K562 (cell line): ENCODE measurements around the gene LTN1. TPM values are rescaled to one million over a fixed set of nuclear protein-coding genes. Genes with fewer than 3 reads are reported as not detected.
A peak's percentile ranks its signal among the peaks of the same experiment; 100 is the strongest.

Experiments
- CHCHD3 ChIP-seq: fragments of 250-450 bp; sonication (Bioruptor Pico); IDR thresholded peaks from 2 replicates; pipeline ENCODE4 v2.1.2; 2022; ENCODE audit warnings: mild to moderate bottlenecking
- ESRRB ChIP-seq: fragments of 250-450 bp; sonication (Bioruptor Pico); IDR thresholded peaks from 2 replicates; pipeline ENCODE4 v1.5.0; 2020; ENCODE audit warnings: mild to moderate bottlenecking, moderate library complexity, borderline replicate concordance
- ETS2 ChIP-seq: IDR thresholded peaks from 2 replicates; pipeline ENCODE4 v1.6.1; 2016; ENCODE audit warnings: borderline replicate concordance, missing genetic modification characterization, mild to moderate bottlenecking, moderate library complexity, missing compliant biosample characterization; ENCODE audit not compliant: poor library complexity, severe bottlenecking
- HOXB6 ChIP-seq: fragments of 250-450 bp; sonication (Bioruptor Pico); IDR thresholded peaks from 2 replicates; pipeline ENCODE4 v1.5.1; 2022; ENCODE audit warnings: mild to moderate bottlenecking, borderline replicate concordance
- JUNB ChIP-seq: fragments of 450-650 bp; formaldehyde crosslinking; conservative IDR thresholded peaks from 2 replicates; pipeline ENCODE4 v1.4.0; 2020; ENCODE audit warnings: mild to moderate bottlenecking
- KLF1 ChIP-seq: fragments of 450-650 bp; IDR thresholded peaks from 2 replicates; pipeline ENCODE4 v1.6.1; 2016; ENCODE audit warnings: missing genetic modification characterization, missing compliant biosample characterization
- KLF6 ChIP-seq: fragments of 250-450 bp; sonication (Bioruptor Pico); IDR thresholded peaks from 2 replicates; pipeline ENCODE4 v1.4.0; 2020; ENCODE audit warnings: mild to moderate bottlenecking, moderate library complexity, borderline replicate concordance
- MAZ ChIP-seq, 2 experiments: fragments of 450-650 bp in 1 of 2; sonication (generic) in 1 of 2; formaldehyde crosslinking; IDR thresholded peaks in 1 of 2; conservative IDR thresholded peaks in 1 of 2; 2 replicates each; pipeline versions ENCODE4 v1.4.0 to v1.5.0; 2020; ENCODE audit warnings: mild to moderate bottlenecking in 1 of 2, missing genetic modification reagents in 1 of 2
- MXI1 ChIP-seq: IDR thresholded peaks from 2 replicates; pipeline ENCODE4 v1.6.1; 2011; ENCODE audit warnings: low read depth, mild to moderate bottlenecking, improper control_type of control experiment, low read length
- NFIC ChIP-seq: fragments of 450-650 bp; IDR thresholded peaks from 2 replicates; pipeline ENCODE4 v1.6.1; 2017; ENCODE audit warnings: mild to moderate bottlenecking, inconsistent platforms
- PRPF4 ChIP-seq: fragments of 200-400 bp; formaldehyde crosslinking; IDR thresholded peaks from one replicate; pipeline ENCODE4 v1.6.1; 2017; ENCODE audit warnings: low read length, low read depth, mild to moderate bottlenecking; ENCODE audit not compliant: insufficient read depth, poor library complexity, severe bottlenecking
- RFX7 ChIP-seq: fragments of 250-450 bp; sonication (Bioruptor Pico); IDR thresholded peaks from 2 replicates; pipeline ENCODE4 v1.5.1; 2021; ENCODE audit warnings: mild to moderate bottlenecking
- ZNF384 ChIP-seq: IDR thresholded peaks from 2 replicates; pipeline ENCODE4 v1.6.1; 2012; ENCODE audit warnings: low read depth, low read length, improper control_type of control experiment
- ZNF589 ChIP-seq: fragments of 200-800 bp; sonication (Bioruptor generic); IDR thresholded peaks from 2 replicates; pipeline ENCODE4 v1.6.1; 2016; ENCODE audit warnings: low read depth, missing genetic modification characterization, missing compliant biosample characterization
- ZSCAN29 ChIP-seq: fragments of 450-650 bp; IDR thresholded peaks from 2 replicates; pipeline ENCODE4 v1.6.1; 2017
- polyA plus RNA-seq, 8 experiments: library from polyadenylated mRNA; depleted of rRNA in 4 of 8; stranded (reverse) in 5 of 8; unstranded in 3 of 8; fragments of >200 nt; fragmentation: Nextera tagmentation in 2 of 8; fragmentation: Illumina TruSeq in 1 of 8; extraction: Ambion mirVana in 2 of 8; extraction: Trizol in 1 of 8; gene quantifications; 2 replicates each; pipeline versions ENCODE4 v1.2.1 to v1.2.3, GENCODE V29; 2011 to 2014; ENCODE audit warnings: inconsistent platforms in 1 of 8, missing spikeins in 1 of 8
- total RNA-seq, 7 experiments: library from RNA; depleted of rRNA in 6 of 7; stranded (reverse); fragments of >200 nt in 6 of 7; fragmentation: Illumina TruSeq in 2 of 7; extraction: Trizol in 2 of 7; gene quantifications; 2 replicates each; pipeline versions ENCODE4 v1.2.1 to v1.2.3, GENCODE V29; 2011 to 2021; ENCODE audit warnings: low replicate concordance in 1 of 7
- TF ChIP-seq, protein P1 (sequence below): fragments of 450-650 bp; IDR thresholded peaks from 2 replicates; pipeline ENCODE4 v1.6.1; 2017; ENCODE audit warnings: antibody characterized with exemption
- TF ChIP-seq, protein P2 (sequence below): fragments of 450-650 bp; IDR thresholded peaks from 2 replicates; pipeline ENCODE4 v1.6.1; 2017; ENCODE audit warnings: antibody characterized with exemption, mild to moderate bottlenecking
- TF ChIP-seq, protein P3 (sequence below): fragments of 250-450 bp; sonication (Bioruptor Pico); IDR thresholded peaks from 2 replicates; pipeline ENCODE4 v1.6.1; 2021; ENCODE audit warnings: mild to moderate bottlenecking
- TF ChIP-seq, protein P4 (sequence below): fragments of 250-450 bp; sonication (Bioruptor Pico); IDR thresholded peaks from 2 replicates; pipeline ENCODE4 v1.8.0; 2022; ENCODE audit warnings: inconsistent platforms, mild to moderate bottlenecking, moderate library complexity, borderline replicate concordance

Gene LTN1
- total and polyA plus RNA-seq, 9 of the 15 experiments (the other 6 are each of a cell fraction or from before 2014, with no cell fraction given), result 15.7 to 49.6 (median 28.7) TPM

DNA sequence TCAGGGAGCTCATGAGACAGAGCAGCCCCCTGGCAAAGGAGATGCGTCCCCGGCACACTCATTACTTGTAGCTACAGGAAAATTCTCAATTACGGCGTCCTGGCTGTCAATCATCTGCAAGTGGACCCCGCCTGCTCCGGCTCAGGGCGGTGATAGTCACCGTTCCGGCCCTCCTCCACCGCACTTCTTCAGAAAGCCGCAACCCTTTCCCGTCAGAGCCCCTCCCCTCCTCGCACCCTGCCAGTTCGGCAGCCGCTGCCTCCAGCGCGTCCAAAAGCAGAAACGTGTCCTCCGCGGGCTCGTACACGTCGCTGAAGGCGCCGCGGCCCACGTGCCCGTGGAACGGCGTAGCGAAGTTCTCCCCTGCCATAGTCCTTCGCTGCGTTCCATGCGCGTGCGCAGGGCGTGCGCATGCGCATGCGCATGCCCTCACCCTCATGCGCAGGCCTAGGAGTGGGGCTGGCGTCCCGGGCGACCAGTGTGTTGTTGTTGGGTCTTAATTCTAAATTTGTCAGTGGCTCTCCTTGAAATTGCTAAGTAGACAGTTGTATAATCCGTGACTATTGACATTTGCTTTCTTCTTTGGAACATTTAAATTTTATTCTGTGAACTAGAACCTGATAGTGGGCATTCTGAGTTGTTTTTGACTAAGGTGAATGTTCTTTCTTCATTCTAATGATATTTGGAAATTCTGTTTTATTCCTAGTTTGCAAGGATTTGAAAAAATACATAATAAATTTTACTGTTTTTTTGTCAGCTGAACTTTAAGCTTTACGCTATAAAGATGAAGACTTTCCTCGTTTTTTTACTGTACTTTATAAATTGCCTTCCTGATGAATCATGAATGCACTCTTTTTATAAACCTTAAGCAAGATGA, 107.5 kb downstream of the LTN1 start (continued):
- TF ChIP-seq, protein P1, sequence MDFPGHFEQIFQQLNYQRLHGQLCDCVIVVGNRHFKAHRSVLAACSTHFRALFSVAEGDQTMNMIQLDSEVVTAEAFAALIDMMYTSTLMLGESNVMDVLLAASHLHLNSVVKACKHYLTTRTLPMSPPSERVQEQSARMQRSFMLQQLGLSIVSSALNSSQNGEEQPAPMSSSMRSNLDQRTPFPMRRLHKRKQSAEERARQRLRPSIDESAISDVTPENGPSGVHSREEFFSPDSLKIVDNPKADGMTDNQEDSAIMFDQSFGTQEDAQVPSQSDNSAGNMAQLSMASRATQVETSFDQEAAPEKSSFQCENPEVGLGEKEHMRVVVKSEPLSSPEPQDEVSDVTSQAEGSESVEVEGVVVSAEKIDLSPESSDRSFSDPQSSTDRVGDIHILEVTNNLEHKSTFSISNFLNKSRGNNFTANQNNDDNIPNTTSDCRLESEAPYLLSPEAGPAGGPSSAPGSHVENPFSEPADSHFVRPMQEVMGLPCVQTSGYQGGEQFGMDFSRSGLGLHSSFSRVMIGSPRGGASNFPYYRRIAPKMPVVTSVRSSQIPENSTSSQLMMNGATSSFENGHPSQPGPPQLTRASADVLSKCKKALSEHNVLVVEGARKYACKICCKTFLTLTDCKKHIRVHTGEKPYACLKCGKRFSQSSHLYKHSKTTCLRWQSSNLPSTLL, result no peak
- no peak for TF ChIP-seq CHCHD3 (CRISPR knock-in tag)
- peak; percentile 50 for TF ChIP-seq NFIC
- 0 out of 2 replicates have a peak, but pooled peaks have one; percentile 22 for TF ChIP-seq MXI1
- no peak for TF ChIP-seq ESRRB
- TF ChIP-seq KLF1 (tag), result 0 out of 2 replicates have a peak, but pooled peaks have one; percentile 53
- no peak; the same call in 1 of the 2 replicates for TF ChIP-seq HOXB6 (CRISPR knock-in tag)
- no peak for TF ChIP-seq JUNB (CRISPR knock-in tag)
- TF ChIP-seq ETS2, result no peak
- TF ChIP-seq ZNF589 (CRISPR knock-in tag), result peak; percentile 90
- peak; percentile 88 to 94 for TF ChIP-seq MAZ (CRISPR knock-in tag; conservative IDR thresholded peaks at IDR 0.05 in 1 of 2, IDR thresholded peaks at IDR 0.05 in 1 of 2)
- TF ChIP-seq PRPF4, result no peak
- no peak for TF ChIP-seq ZSCAN29
- TF ChIP-seq RFX7 (CRISPR knock-in tag), result peak; percentile 29; the same call in 1 of the 2 replicates
- no peak for TF ChIP-seq KLF6 (CRISPR knock-in tag)
- no peak for TF ChIP-seq ZNF384
- TF ChIP-seq, protein P2, sequence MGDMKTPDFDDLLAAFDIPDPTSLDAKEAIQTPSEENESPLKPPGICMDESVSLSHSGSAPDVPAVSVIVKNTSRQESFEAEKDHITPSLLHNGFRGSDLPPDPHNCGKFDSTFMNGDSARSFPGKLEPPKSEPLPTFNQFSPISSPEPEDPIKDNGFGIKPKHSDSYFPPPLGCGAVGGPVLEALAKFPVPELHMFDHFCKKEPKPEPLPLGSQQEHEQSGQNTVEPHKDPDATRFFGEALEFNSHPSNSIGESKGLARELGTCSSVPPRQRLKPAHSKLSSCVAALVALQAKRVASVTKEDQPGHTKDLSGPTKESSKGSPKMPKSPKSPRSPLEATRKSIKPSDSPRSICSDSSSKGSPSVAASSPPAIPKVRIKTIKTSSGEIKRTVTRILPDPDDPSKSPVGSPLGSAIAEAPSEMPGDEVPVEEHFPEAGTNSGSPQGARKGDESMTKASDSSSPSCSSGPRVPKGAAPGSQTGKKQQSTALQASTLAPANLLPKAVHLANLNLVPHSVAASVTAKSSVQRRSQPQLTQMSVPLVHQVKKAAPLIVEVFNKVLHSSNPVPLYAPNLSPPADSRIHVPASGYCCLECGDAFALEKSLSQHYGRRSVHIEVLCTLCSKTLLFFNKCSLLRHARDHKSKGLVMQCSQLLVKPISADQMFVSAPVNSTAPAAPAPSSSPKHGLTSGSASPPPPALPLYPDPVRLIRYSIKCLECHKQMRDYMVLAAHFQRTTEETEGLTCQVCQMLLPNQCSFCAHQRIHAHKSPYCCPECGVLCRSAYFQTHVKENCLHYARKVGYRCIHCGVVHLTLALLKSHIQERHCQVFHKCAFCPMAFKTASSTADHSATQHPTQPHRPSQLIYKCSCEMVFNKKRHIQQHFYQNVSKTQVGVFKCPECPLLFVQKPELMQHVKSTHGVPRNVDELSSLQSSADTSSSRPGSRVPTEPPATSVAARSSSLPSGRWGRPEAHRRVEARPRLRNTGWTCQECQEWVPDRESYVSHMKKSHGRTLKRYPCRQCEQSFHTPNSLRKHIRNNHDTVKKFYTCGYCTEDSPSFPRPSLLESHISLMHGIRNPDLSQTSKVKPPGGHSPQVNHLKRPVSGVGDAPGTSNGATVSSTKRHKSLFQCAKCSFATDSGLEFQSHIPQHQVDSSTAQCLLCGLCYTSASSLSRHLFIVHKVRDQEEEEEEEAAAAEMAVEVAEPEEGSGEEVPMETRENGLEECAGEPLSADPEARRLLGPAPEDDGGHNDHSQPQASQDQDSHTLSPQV, result peak; percentile 98
- TF ChIP-seq, protein P3, sequence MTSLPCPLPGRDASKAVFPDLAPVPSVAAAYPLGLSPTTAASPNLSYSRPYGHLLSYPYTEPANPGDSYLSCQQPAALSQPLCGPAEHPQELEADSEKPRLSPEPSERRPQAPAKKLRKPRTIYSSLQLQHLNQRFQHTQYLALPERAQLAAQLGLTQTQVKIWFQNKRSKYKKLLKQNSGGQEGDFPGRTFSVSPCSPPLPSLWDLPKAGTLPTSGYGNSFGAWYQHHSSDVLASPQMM (CRISPR knock-in tag), result no peak
- TF ChIP-seq, protein P4, sequence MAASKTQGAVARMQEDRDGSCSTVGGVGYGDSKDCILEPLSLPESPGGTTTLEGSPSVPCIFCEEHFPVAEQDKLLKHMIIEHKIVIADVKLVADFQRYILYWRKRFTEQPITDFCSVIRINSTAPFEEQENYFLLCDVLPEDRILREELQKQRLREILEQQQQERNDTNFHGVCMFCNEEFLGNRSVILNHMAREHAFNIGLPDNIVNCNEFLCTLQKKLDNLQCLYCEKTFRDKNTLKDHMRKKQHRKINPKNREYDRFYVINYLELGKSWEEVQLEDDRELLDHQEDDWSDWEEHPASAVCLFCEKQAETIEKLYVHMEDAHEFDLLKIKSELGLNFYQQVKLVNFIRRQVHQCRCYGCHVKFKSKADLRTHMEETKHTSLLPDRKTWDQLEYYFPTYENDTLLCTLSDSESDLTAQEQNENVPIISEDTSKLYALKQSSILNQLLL, result no peak
